Measurements from ENCODE around the gene MERTK.
A peak's percentile ranks its signal among the peaks of the same experiment; 100 is the strongest.
"Not testable (repeated sequence)": the region's sequence is repeated elsewhere in the genome, so short reads cannot be mapped to it uniquely, and the experiment has no call there.

The MERTK gene

GRCh38 chr2:111910609-111911277 lies 12.3 kb downstream of the MERTK start:
- no peak for DNase-seq (ENCODE audit: low spot score)

- not testable (repeated sequence) for DNase-seq (ENCODE audit: low spot score)
Measured at GRCh38 chr2:111911295-111911977, 13.0 kb downstream of the MERTK start.

- no peak for DNase-seq (ENCODE audit: low spot score)
Measured at GRCh38 chr2:111912547-111912946, 14.1 kb downstream of the MERTK start.

- DNase-seq (ENCODE audit: low spot score), result no peak
Measured at GRCh38 chr2:111917106-111917505, 18.7 kb downstream of the MERTK start.

GRCh38 chr2:111918383-111918806 lies 20.0 kb downstream of the MERTK start:
- no peak for DNase-seq (ENCODE audit: low spot score)

GRCh38 chr2:111919365-111919764 lies 21.0 kb downstream of the MERTK start:
- DNase-seq (ENCODE audit: low spot score), result no peak

GRCh38 chr2:111919794-111920608 lies 21.6 kb downstream of the MERTK start:
- DNase-seq (ENCODE audit: low spot score), result no peak

GRCh38 chr2:111923276-111923804 lies 24.9 kb downstream of the MERTK start:
- DNase-seq (ENCODE audit: low spot score), result peak; percentile 17

- no peak for DNase-seq (ENCODE audit: low spot score)
Measured at GRCh38 chr2:111924617-111925107, 26.3 kb downstream of the MERTK start.

- DNase-seq (ENCODE audit: low spot score), result no peak
Measured at GRCh38 chr2:111927723-111928122, 29.3 kb downstream of the MERTK start.

GRCh38 chr2:111930409-111930808 lies 32.0 kb downstream of the MERTK start:
- DNase-seq (ENCODE audit: low spot score), result no peak

- no peak for DNase-seq (ENCODE audit: low spot score)
Measured at GRCh38 chr2:111930875-111931274, 32.5 kb downstream of the MERTK start.

- DNase-seq (ENCODE audit: low spot score), result no peak
Measured at GRCh38 chr2:111932841-111933291, 34.5 kb downstream of the MERTK start.

GRCh38 chr2:111933900-111934299 lies 35.5 kb downstream of the MERTK start:
- not testable (repeated sequence) for DNase-seq (ENCODE audit: low spot score)

- DNase-seq (ENCODE audit: low spot score), result no peak
Measured at GRCh38 chr2:111936881-111937280, 38.5 kb downstream of the MERTK start.

GRCh38 chr2:111938392-111938791 lies 40.0 kb downstream of the MERTK start:
- no peak for DNase-seq (ENCODE audit: low spot score)

- no peak for DNase-seq (ENCODE audit: low spot score)
Measured at GRCh38 chr2:111940333-111941196, 42.2 kb downstream of the MERTK start.

GRCh38 chr2:111941531-111941930 lies 43.1 kb downstream of the MERTK start:
- DNase-seq (ENCODE audit: low spot score), result no peak

GRCh38 chr2:111944531-111945210 lies 46.3 kb downstream of the MERTK start:
- DNase-seq (ENCODE audit: low spot score), result no peak

- DNase-seq (ENCODE audit: low spot score), result no peak
Measured at GRCh38 chr2:111945444-111946293, 47.3 kb downstream of the MERTK start.
